ENCODE data around the gene BOK.
"Not testable (repeated sequence)": the region's sequence is repeated elsewhere in the genome, so short reads cannot be mapped to it uniquely, and the experiment has no call there.

BOK gene

GRCh38 chr2:241558532-241559322, at the start of gene BOK:
BOK (plus strand) TSS chr2:241558745; CDS start chr2:241559484, 739 bp downstream.
- DNase-seq: no peak

DNA sequence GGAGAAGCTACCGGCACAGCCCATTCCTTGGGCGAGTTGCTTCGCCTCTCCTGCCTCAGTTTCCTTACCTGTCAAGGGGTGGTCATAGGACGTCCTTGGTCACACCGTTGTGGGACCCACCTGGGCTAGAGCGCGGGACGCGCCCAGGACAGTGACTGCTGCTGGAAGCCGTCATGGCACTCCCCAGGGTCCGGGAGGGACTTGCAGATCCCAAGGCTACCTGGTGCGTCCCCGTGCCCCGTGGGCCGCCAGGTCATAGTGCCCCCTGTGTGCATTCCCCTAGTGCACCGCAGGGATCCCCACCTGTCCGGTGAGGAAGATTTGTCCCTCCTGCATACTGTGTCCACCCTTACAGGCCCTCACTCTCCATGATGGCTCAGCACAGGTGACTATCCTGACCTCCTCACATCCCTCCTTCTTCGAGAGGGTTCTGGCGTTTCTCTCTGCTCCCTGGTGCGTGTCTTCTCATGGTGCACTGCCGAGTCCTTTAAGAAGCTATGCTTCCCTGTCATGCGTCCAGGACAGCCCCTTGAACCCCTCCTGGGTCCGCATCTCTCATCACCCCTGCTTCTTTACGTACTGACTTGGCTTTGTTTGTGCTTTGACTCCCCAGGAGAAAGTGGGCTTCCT, 49.3 kb upstream of the BOK start:
- DNase-seq: no peak

GRCh38 chr2:241511091-241511741, 47.3 kb upstream of the BOK start:
- DNase-seq: no peak

DNA sequence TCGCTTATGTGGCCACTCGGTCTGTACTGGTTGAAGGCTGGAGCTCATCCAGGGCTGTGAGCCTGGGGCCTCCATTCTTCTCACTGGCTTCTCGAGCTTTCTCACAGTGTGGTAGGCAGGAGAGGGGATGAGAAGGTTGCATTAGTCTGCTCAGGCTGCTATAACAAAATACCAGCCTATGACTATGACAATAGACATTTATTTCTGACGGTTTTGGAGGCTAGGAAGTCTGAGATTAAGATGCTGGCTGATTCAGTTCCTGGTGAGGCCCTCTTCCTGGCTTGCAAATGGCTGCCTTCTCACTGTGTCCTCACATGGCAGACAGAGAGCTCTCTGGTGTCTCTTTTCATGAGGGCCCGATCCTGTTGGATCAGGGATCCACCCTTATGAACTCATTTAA, 44.0 kb upstream of the BOK start:
- no peak for DNase-seq

GRCh38 chr2:241514986-241515737, 43.4 kb upstream of the BOK start:
- no peak for DNase-seq

DNA sequence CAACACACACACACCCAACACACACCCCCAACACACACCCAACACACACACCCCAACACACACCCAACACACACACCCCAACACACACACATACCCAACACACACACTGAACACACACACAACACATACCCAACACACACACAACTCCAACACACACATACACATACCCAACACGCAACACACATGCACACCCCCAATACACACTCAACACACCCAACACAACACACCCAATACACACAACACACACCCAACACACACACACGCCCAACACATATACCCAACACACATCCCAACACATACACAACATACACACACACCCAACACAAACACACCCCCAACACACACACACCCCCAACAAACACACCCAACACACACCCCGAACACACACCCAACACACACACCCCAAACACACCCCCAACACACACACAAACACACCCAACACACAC, 42.0 kb upstream of the BOK start:
- DNase-seq: no peak

- DNase-seq: no peak
These were observed 41.2 kb upstream of the BOK start for GRCh38 chr2:241517297-241517696.

- no peak for DNase-seq
These were observed 38.9 kb upstream of the BOK start for GRCh38 chr2:241519669-241520068.

DNA sequence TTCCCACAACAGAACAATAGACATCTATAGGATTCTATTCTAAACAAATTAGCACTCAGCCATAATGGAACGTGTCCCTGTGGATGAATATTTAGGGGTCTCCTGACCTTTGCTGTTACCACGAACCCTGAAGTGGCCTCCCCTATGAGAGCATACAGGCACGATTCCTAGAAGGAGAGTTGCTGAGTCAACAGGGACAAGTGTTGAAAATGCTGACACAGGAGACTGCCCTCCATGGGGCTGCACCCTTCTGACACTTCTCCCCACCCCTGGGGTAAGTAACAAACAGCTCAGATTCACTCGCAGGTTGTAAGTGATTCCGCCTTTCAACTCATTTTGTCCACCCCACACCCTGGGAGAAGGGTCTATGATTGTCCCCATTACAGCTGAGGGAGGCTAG, 36.1 kb upstream of the BOK start:
- no peak for DNase-seq

GRCh38 chr2:241525818-241526780, 32.4 kb upstream of the BOK start:
- not testable (repeated sequence) for DNase-seq

- DNase-seq: no peak
These were observed 28.0 kb upstream of the BOK start for GRCh38 chr2:241530571-241530970.

GRCh38 chr2:241531161-241531722, 27.3 kb upstream of the BOK start:
- no peak for DNase-seq

GRCh38 chr2:241532168-241532567, 26.4 kb upstream of the BOK start:
- no peak for DNase-seq

- DNase-seq: no peak
These were observed 25.6 kb upstream of the BOK start for GRCh38 chr2:241532733-241533601.

DNA sequence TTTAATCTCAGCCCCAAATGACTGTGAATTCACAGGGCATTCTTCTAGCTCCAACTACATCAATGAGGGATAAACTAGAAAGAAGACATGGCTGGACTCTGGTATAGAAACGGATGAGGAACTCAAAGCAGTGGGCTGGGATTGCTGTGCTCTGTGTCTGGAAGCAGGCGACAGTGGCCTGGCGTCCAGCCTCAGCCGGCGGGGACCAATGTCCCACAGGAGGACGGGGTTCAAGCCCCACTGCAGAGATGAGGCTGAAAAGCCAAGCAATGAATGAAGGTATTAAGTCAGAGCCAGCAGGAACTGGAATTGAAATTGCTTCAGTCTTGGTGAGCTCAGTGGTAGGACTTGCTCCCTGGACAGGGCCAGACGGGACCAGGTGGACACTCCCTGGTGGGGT, 24.3 kb upstream of the BOK start:
- DNase-seq: no peak

GRCh38 chr2:241534701-241535375, 23.7 kb upstream of the BOK start:
- no peak for DNase-seq

GRCh38 chr2:241535871-241536655, 22.5 kb upstream of the BOK start:
- no peak for DNase-seq

DNA sequence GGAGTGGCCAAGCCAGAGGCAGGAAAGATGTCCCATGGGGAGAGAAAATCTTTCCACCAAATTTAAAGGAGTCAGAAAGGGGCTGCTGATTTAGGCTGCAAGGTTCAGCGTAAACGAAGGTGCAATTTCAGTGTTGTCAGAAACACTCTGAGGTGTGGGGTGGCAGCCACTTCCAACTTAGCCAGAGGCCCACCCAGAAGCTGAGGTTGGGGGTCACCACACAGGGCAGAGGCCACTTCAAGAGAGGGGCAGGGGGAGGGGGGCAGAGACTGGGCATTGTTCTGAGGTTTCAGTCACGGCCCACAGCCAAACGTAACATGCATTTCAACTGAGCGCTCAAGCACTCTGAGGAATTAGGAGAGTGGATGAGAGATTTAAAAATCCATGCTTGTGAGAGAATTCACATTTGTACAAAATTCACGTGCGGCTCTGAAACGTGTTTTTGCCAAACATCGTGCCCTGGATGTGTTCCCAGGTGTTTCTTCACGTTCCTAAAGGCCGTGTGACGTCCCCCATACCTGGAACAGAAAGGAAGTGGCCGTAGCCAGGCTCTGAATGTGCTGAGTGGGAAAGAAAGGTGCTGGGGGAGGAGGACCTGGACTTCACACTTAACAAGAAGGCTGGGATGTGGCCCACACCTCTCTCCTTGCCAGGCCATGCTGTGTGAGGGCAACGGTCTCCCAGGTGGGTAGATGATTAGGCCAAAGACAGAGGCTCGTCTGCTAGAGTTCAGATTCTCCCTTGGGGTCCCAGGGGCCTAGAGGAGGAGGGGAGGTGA, 19.5 kb upstream of the BOK start:
- no peak for DNase-seq
